ENCODE measurements around the gene MAS1.

Gene MAS1

DNA sequence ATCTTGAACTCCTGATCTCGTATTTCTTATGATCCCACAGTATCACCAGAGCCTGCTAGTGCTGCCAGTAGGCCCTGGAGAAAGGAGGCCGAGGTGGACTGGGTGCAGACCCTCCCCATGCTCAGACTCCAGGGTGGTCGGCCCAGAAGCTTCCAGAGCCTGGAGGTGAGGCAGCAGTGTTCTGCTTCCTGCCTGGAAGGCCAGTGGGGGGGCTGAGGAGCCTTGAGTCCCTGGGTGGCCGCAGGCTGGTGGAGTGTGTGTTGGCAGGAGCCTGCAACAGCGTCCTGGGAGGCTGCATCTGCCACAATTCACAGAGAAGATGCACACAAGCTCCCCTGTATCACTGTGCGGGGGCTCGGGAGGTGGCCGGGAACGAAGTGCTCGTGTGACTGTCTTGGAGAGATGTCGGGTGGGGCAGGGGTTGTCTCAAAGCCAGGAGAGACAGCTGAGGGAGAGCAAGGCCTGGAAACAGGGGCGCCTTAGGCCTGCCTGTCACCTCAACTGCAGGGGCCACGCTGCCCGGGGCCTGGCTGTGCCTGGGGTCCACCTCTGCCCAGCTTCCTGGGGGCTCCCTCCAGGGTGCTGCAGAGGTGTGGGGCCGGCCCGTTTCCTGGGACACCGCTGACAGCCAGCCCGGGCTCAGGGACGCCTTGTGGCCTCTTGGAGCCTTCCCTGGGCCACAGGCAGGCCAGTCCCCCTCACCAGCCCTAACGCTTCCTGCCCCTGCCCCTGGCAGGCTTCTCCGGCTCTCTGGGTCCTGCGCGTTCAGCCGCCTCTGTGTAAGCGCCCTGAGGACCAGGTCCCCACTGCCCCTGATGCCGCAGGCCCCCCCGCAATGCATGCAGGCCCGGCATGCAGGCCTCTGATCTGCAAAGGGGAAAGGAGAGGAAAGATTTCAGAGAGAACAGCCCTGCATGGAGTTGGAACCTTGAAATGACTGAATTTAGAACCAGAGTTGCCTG is 24.2 kb upstream of the MAS1 start:
- TF ChIP-seq, protein P1, sequence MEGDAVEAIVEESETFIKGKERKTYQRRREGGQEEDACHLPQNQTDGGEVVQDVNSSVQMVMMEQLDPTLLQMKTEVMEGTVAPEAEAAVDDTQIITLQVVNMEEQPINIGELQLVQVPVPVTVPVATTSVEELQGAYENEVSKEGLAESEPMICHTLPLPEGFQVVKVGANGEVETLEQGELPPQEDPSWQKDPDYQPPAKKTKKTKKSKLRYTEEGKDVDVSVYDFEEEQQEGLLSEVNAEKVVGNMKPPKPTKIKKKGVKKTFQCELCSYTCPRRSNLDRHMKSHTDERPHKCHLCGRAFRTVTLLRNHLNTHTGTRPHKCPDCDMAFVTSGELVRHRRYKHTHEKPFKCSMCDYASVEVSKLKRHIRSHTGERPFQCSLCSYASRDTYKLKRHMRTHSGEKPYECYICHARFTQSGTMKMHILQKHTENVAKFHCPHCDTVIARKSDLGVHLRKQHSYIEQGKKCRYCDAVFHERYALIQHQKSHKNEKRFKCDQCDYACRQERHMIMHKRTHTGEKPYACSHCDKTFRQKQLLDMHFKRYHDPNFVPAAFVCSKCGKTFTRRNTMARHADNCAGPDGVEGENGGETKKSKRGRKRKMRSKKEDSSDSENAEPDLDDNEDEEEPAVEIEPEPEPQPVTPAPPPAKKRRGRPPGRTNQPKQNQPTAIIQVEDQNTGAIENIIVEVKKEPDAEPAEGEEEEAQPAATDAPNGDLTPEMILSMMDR (IDR thresholded peaks at IDR 0.05; ENCODE audit: extremely low read depth, insufficient read depth, missing control alignments), result no peak
- in situ Hi-C loops (cut with MboI; ENCODE audit: low pct_unique_long_range_greater_than_20kb, low sequenced_read_pairs, unreplicated experiment), result loop anchor here (25.0 kb wide), 1 partner anchor 596 kb away; no protein-coding TSS in a partner anchor
- DNase-seq (ENCODE audit: low spot score), result no peak

DNA sequence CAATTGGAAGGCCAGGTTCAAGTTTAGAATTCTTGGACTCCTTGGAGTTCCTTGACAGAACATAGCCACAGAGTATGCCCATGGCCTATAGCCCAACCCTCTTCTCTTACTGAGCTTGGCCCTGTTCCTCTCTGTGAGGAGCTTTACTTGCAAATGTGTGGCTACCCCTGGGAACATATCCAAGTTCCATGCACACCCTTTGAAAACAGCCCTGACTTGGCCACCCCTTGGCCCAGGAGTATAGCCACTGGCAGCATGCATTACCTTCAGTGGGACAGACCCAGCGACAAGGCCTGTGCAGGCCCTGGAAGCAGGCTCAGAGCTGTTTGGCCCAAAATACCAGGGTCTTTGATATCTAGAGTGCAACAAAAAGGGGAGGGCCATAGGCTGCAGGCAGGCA is 19.5 kb upstream of the MAS1 start:
- no peak for DNase-seq (ENCODE audit: low spot score)
- TF ChIP-seq, protein P1 (IDR thresholded peaks at IDR 0.05; ENCODE audit: extremely low read depth, insufficient read depth, missing control alignments), result no peak
- in situ Hi-C loops (cut with MboI; ENCODE audit: low pct_unique_long_range_greater_than_20kb, low sequenced_read_pairs, unreplicated experiment), result loop anchor here (25.0 kb wide), 1 partner anchor 591 kb away; no protein-coding TSS in a partner anchor

DNA sequence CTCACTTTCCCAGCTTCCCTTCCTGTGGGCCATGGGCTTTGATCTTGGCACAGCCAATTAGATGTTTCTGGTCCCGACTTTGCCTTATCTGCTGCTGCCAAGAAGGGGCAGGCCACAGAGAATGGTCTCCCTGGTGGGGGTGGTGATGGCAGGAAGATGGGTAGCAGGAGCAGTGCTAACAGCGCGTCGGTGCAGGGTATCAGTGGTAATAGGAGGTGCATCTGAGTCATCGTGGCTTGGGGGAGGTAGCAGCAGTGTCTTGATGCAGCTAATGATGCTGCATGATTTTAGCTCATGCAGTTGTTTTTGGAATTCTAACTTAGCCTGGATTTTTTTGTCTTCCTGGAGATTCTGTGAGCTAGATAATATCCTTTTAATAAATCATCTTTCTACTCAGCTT is 18.9 kb upstream of the MAS1 start:
- no peak for DNase-seq (ENCODE audit: low spot score)
- TF ChIP-seq, protein P1 (IDR thresholded peaks at IDR 0.05; ENCODE audit: extremely low read depth, insufficient read depth, missing control alignments), result no peak
- in situ Hi-C loops (cut with MboI; ENCODE audit: low pct_unique_long_range_greater_than_20kb, low sequenced_read_pairs, unreplicated experiment), result loop anchor here (25.0 kb wide), 1 partner anchor 590 kb away; no protein-coding TSS in a partner anchor

DNA sequence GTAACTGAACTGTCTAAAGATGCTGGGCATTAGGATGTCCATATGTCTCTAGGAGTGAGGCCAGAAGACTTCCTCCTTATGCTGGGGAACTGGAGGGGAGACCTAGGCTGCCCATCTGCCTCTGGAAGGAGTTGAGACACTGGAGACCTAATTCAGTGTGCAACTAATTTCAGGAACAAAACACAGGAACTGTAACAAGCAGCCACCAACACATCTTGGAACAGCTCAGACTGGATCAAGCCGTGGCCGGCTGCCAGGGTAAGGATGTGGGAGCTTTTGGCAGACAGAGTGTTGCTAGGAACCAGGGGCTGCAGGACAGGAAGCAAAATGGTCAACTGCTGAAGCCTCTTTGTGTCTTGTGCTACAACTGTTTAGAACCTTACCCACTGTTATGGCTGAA is 16.4 kb upstream of the MAS1 start:
- TF ChIP-seq, protein P1 (IDR thresholded peaks at IDR 0.05; ENCODE audit: extremely low read depth, insufficient read depth, missing control alignments), result no peak
- in situ Hi-C loops (cut with MboI; ENCODE audit: low pct_unique_long_range_greater_than_20kb, low sequenced_read_pairs, unreplicated experiment), result loop anchor here (25.0 kb wide), 1 partner anchor 588 kb away; no protein-coding TSS in a partner anchor
- no peak for DNase-seq (ENCODE audit: low spot score)

DNA sequence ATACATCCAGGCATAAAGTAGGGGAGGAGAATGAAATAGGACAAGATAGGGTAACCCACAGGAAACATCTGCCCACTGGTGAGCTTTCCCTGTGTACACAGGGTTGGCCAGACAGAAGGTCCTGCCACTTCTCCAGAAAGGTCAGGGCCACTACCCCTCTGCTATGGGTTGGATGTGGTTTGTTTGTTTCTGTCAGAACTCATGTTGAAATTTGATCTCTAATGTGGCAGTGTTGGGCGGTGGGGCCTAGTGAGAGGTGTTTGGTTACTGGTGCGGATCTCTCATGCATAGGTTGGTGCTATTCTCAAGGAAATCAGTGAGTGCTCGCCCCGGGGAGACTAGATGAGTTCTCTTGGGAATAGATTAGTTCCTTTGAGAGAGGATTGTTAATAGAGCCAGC is 15.6 kb upstream of the MAS1 start:
- no peak for DNase-seq (ENCODE audit: low spot score)
- TF ChIP-seq, protein P1 (IDR thresholded peaks at IDR 0.05; ENCODE audit: extremely low read depth, insufficient read depth, missing control alignments), result no peak
- in situ Hi-C loops (cut with MboI; ENCODE audit: low pct_unique_long_range_greater_than_20kb, low sequenced_read_pairs, unreplicated experiment), result no loop called here

DNA sequence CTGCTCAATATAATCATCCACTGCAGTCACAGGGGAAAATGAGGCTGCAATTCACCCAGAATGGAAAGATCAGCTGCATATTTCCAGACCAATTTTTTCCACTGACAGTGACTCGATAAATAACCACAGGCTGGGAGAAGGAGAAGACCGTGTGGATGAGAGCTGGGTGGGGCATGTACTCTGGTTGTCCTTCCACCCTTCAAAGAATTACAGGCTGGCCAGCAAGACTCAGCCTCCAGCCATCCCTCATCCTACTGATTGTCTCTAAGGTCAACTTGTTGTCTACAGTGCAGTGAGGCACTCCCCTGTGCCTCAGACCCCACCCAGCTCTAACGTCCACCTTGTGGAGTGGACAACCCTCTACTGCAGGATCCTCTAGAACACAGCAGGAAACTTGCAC is 14.5 kb upstream of the MAS1 start:
- DNase-seq (ENCODE audit: low spot score), result no peak
- in situ Hi-C loops (cut with MboI; ENCODE audit: low pct_unique_long_range_greater_than_20kb, low sequenced_read_pairs, unreplicated experiment), result no loop called here
- TF ChIP-seq, protein P1 (IDR thresholded peaks at IDR 0.05; ENCODE audit: extremely low read depth, insufficient read depth, missing control alignments), result no peak

All from GM13977 (cell line).